OCI-M1 (cell line): ENCODE data around the gene SPRY4.
"Not testable (repeated sequence)": the region's sequence is repeated elsewhere in the genome, so short reads cannot be mapped to it uniquely, and the experiment has no call there.

Source experiments
- DNase-seq: peaks from one replicate; lab custom pipeline; 2025; lab: John Stamatoyannopoulos, UW

Gene SPRY4

GRCh38 chr5:142324871-142325724, at the start of gene SPRY4:
Gene SPRY4, minus strand, starts transcription at chr5:142325021. Its CDS starts 9,913 bp downstream, at chr5:142315108.
- peak; percentile 97 for DNase-seq

- DNase-seq: no peak
Measured at GRCh38 chr5:142368529-142368928, 43.7 kb upstream of the SPRY4 start.

GRCh38 chr5:142366007-142366406, 41.2 kb upstream of the SPRY4 start:
- no peak for DNase-seq

- no peak for DNase-seq
Measured at GRCh38 chr5:142364251-142365145, 39.7 kb upstream of the SPRY4 start.

GRCh38 chr5:142363619-142363963, 38.8 kb upstream of the SPRY4 start:
- DNase-seq: no peak

GRCh38 chr5:142362193-142362592, 37.4 kb upstream of the SPRY4 start:
- DNase-seq: not testable (repeated sequence)

- DNase-seq: no peak
Measured at GRCh38 chr5:142360607-142361120, 35.8 kb upstream of the SPRY4 start.

GRCh38 chr5:142360051-142360498, 35.3 kb upstream of the SPRY4 start:
- DNase-seq: no peak

GRCh38 chr5:142358648-142359047, 33.8 kb upstream of the SPRY4 start:
- DNase-seq: no peak

GRCh38 chr5:142358121-142358520, 33.3 kb upstream of the SPRY4 start:
- no peak for DNase-seq

- no peak for DNase-seq
Measured at GRCh38 chr5:142357469-142358090, 32.8 kb upstream of the SPRY4 start.

GRCh38 chr5:142356716-142357468, 32.1 kb upstream of the SPRY4 start:
- peak; percentile 81 for DNase-seq

GRCh38 chr5:142356349-142356715, 31.5 kb upstream of the SPRY4 start:
- DNase-seq: no peak

- DNase-seq: no peak
Measured at GRCh38 chr5:142353071-142353472, 28.3 kb upstream of the SPRY4 start.

GRCh38 chr5:142350021-142350420, 25.2 kb upstream of the SPRY4 start:
- no peak for DNase-seq

- no peak for DNase-seq
Measured at GRCh38 chr5:142346706-142347105, 21.9 kb upstream of the SPRY4 start.

- not testable (repeated sequence) for DNase-seq
Measured at GRCh38 chr5:142344915-142345314, 20.1 kb upstream of the SPRY4 start.

GRCh38 chr5:142343531-142343930, 18.7 kb upstream of the SPRY4 start:
- no peak for DNase-seq

GRCh38 chr5:142342128-142342981, 17.5 kb upstream of the SPRY4 start:
- no peak for DNase-seq

GRCh38 chr5:142339781-142340180, 15.0 kb upstream of the SPRY4 start:
- no peak for DNase-seq

GRCh38 chr5:142334538-142334937, 9.7 kb upstream of the SPRY4 start:
- no peak for DNase-seq
